Osteocyte (in vitro differentiated cells): ENCODE measurements around the gene MLH1. TPM values are rescaled to one million over a fixed set of nuclear protein-coding genes. Genes with fewer than 3 reads are reported as not detected.

Experiments
- DNase-seq: peaks from one replicate; pipeline ENCODE4 v3.0.0; 2021; ENCODE audit warnings: mixed read lengths; ENCODE audit not compliant: unreplicated experiment; ENCODE audit errors: extremely low spot score
- H3K27ac Mint-ChIP-seq: one replicate; pipeline ENCODE4 v1.8.0; 2021; ENCODE audit warnings: mild to moderate bottlenecking, mixed read lengths; ENCODE audit not compliant: unreplicated experiment
- H3K27me3 Mint-ChIP-seq: one replicate; pipeline ENCODE4 v1.8.0; 2021; ENCODE audit warnings: mixed read lengths; ENCODE audit not compliant: unreplicated experiment
- H3K36me3 Mint-ChIP-seq: one replicate; pipeline ENCODE4 v1.8.0; 2021; ENCODE audit warnings: mixed read lengths; ENCODE audit not compliant: unreplicated experiment
- H3K4me1 Mint-ChIP-seq: one replicate; pipeline ENCODE4 v1.8.0; 2021; ENCODE audit warnings: mixed read lengths; ENCODE audit not compliant: unreplicated experiment
- H3K4me3 Mint-ChIP-seq: one replicate; pipeline ENCODE4 v1.8.0; 2021; ENCODE audit warnings: mild to moderate bottlenecking, moderate library complexity, mixed read lengths; ENCODE audit not compliant: unreplicated experiment
- H3K9me3 Mint-ChIP-seq: one replicate; pipeline ENCODE4 v1.8.0; 2021; ENCODE audit warnings: mixed read lengths; ENCODE audit not compliant: unreplicated experiment
- total RNA-seq: library from RNA; stranded (reverse); gene quantifications from 2 replicates; pipeline ENCODE4 v1.2.1, GENCODE V29; 2021
- TF ChIP-seq, protein P1 (sequence below): fragments of 200-600 bp; sonication (generic); IDR thresholded peaks from 2 replicates; pipeline ENCODE4 v1.5.0; 2021; ENCODE audit warnings: antibody characterized with exemption, mild to moderate bottlenecking, moderate library complexity

The MLH1 gene
- total RNA-seq, 1 donor from 2014 or later: 31.2 TPM

DNA sequence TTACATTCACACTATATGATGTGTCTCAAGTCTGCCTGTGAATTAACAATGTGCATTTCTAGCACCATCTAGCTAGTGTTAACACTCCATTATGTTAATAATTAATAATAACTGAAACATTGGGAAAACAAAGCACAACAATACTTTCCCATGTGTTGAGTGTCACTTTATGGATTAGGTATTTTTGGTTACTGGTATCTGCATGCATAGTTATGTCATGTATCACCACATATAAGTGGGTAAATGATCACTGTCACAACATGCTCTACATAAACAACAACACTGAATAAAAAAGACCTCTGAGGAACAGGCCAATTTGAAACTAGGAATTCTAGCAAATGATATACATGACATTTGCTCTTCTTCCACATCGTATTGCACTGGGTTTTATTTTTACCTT is 74.7 kb downstream of the MLH1 start:
- Mint-ChIP-seq H3K4me1 (peaks cover 9% of the 10 kb centered on the region), H3K4me3 (no peak overlapping the region), H3K9me3 (no peaks in the 10 kb centered on the region), H3K36me3 (peaks cover 39% of the 10 kb centered on the region), H3K27ac (peak overlapping the region; percentile 17), H3K27me3 (no peaks in the 10 kb centered on the region)
- no peak for DNase-seq
- TF ChIP-seq, protein P1, sequence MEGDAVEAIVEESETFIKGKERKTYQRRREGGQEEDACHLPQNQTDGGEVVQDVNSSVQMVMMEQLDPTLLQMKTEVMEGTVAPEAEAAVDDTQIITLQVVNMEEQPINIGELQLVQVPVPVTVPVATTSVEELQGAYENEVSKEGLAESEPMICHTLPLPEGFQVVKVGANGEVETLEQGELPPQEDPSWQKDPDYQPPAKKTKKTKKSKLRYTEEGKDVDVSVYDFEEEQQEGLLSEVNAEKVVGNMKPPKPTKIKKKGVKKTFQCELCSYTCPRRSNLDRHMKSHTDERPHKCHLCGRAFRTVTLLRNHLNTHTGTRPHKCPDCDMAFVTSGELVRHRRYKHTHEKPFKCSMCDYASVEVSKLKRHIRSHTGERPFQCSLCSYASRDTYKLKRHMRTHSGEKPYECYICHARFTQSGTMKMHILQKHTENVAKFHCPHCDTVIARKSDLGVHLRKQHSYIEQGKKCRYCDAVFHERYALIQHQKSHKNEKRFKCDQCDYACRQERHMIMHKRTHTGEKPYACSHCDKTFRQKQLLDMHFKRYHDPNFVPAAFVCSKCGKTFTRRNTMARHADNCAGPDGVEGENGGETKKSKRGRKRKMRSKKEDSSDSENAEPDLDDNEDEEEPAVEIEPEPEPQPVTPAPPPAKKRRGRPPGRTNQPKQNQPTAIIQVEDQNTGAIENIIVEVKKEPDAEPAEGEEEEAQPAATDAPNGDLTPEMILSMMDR: no peak

DNA sequence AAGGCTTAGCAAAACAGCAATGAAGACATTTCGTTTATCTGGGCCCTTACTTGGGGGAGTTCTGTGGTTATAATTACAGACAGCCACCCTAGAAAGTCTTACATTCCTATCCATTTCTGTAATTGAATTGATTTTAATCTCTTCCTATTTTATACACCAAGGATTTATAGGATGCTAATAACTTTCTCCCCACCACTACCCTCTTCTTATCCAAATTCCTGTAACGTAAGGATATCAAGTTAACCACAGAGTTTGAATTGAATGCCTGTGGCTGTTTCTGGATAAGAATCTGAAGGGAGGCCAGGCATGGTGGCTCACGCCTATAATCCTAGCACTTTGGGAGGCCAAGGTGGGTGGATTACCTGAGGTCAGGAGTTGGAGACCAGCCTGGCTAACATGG is 78.6 kb downstream of the MLH1 start:
- no peaks in the 10 kb centered on the region for H3K9me3 Mint-ChIP-seq
- no peaks in the 10 kb centered on the region for H3K27me3 Mint-ChIP-seq
- no peak overlapping the region for H3K4me3 Mint-ChIP-seq
- TF ChIP-seq, protein P1: no peak
- no peak for DNase-seq
- H3K4me1 Mint-ChIP-seq: peaks cover 28% of the 10 kb centered on the region
- H3K27ac Mint-ChIP-seq: no peak overlapping the region
- peaks cover 33% of the 10 kb centered on the region for H3K36me3 Mint-ChIP-seq

DNA sequence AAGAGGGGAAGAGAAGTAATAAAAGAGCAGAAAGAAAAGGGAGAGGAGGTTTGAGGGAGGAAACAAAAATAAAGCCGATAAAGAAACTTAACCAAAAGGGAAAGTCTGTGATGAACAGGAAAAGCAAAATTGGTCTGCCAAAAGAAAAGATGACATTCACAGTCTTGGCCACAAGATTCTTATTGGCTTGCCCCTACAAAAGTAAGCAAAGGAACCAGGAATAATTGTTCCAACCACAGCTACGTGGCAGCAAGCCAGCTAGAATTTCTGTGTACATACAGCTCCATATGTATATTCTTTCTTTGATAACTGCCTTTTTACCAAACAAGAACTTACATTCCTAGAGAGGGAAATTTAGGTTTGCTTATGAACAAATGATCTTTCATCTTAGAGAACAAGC is 79.6 kb downstream of the MLH1 start:
- Mint-ChIP-seq H3K27me3 (no peaks in the 10 kb centered on the region), H3K27ac (peak overlapping the region; percentile 80), H3K4me1 (peaks cover 28% of the 10 kb centered on the region), H3K36me3 (peaks cover 35% of the 10 kb centered on the region), H3K9me3 (no peaks in the 10 kb centered on the region), H3K4me3 (peak overlapping the region; percentile 59)
- DNase-seq: no peak
- TF ChIP-seq, protein P1: no peak

DNA sequence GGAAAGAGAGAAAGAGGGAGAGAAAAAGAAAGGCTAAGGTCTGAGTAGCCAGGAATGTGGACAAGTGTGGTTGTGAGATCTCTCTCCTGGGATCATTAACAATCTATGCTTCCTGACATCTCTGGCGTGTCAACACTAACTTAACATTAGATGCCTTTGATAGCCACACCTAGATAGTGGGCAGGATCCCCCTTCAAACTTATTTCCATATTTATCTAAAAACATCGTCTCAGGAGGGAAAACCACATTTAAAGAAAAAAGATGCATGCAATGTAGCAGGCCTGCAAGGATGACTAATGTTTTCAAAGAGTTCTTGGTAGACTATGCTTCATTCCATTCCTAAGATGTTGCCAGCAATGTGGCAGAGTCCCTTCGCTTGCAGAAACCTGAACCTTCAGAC is 80.9 kb downstream of the MLH1 start:
- peaks cover 27% of the 10 kb centered on the region for H3K36me3 Mint-ChIP-seq

DNA sequence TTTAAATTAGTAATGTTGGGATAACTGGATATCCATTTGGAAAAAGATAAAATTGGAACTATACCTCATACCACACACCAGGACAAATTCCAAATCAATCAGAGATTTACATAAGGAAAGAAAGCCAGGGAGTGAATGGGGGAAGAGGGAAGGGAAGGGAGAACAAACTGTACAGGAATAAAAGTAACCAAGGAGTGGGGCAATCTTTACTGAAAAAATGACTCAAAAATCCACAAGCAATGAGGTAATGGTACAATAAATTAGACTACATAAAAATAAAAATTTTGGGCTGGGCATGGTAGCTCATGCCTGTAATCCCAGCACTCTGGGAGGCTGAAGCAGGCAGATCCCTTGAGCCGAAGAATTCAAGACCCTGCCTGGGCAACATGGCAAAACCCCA is 82.6 kb downstream of the MLH1 start:
- Mint-ChIP-seq H3K9me3 (no peaks in the 10 kb centered on the region), H3K27me3 (no peaks in the 10 kb centered on the region), H3K4me3 (no peak overlapping the region), H3K27ac (no peak overlapping the region), H3K4me1 (peaks cover 28% of the 10 kb centered on the region), H3K36me3 (peaks cover 23% of the 10 kb centered on the region)
- no peak for DNase-seq
- TF ChIP-seq, protein P1: no peak

More for the DNA sequence above, 80.9 kb downstream of the MLH1 start:
- H3K27me3 Mint-ChIP-seq: no peaks in the 10 kb centered on the region
- DNase-seq: no peak
- peak overlapping the region; percentile 85 for H3K27ac Mint-ChIP-seq
- peaks cover 28% of the 10 kb centered on the region for H3K4me1 Mint-ChIP-seq
- TF ChIP-seq, protein P1: no peak
- no peaks in the 10 kb centered on the region for H3K9me3 Mint-ChIP-seq
- H3K4me3 Mint-ChIP-seq: peak overlapping the region; percentile 11
